GM12878 (cell line): Measurements from ENCODE around the gene MS4A4E.

Experiments
- CHD1 ChIP-seq: IDR thresholded peaks from 2 replicates; pipeline ENCODE4 v1.6.1; 2012; ENCODE audit warnings: low read depth, low read length, improper control_type of control experiment
- TF ChIP-seq, protein P1 (sequence below), 3 experiments: IDR thresholded peaks in 2 of 3; conservative IDR thresholded peaks in 1 of 3; 2 replicates each; pipeline ENCODE4 v1.5.1; 2011; ENCODE audit warnings: low read depth in 3 of 3, low read length in 3 of 3, mild to moderate bottlenecking in 3 of 3, control low read depth in 2 of 3, moderate library complexity in 2 of 3, inconsistent platforms in 1 of 3, mixed read lengths in 1 of 3; ENCODE audit not compliant: control insufficient read depth in 2 of 3, insufficient read depth in 1 of 3; ENCODE audit errors: extremely low read depth in 1 of 3

DNA sequence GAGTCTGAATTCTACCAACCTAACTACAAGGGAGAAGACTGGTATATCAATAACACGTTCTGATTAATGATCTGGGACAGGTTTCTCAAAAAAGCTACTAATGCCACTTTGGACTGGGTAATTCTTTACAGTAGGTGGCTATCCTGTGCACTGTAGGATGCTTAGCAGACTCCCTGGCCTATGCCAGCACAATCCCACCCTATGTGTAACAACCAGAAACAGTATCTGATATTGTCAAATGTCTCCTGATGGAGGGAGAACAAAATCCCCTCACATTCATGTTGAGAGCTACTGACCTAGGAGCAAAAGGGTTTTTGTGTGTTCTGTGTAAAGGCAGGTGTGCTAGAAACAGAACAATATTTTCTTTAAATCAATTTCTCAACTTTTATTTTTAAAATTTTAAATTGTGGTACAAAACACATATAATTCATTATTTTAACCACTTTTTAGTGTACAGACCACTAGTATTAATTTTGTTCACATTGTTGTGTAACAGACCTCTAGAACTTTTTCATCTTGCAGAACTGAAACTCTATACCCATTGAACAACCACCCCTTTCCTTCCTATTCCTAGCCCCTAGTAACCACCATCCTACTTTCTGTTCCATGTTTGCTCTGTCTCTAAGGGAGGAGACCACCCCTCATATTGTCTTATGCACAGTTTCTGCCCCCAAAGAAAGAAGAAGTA is 58.0 kb downstream of the MS4A4E start:
- TF ChIP-seq CHD1 = no peak
- TF ChIP-seq, protein P1, sequence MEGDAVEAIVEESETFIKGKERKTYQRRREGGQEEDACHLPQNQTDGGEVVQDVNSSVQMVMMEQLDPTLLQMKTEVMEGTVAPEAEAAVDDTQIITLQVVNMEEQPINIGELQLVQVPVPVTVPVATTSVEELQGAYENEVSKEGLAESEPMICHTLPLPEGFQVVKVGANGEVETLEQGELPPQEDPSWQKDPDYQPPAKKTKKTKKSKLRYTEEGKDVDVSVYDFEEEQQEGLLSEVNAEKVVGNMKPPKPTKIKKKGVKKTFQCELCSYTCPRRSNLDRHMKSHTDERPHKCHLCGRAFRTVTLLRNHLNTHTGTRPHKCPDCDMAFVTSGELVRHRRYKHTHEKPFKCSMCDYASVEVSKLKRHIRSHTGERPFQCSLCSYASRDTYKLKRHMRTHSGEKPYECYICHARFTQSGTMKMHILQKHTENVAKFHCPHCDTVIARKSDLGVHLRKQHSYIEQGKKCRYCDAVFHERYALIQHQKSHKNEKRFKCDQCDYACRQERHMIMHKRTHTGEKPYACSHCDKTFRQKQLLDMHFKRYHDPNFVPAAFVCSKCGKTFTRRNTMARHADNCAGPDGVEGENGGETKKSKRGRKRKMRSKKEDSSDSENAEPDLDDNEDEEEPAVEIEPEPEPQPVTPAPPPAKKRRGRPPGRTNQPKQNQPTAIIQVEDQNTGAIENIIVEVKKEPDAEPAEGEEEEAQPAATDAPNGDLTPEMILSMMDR (IDR thresholded peaks at IDR 0.05 in 2 of 3, conservative IDR thresholded peaks at IDR 0.05 in 1 of 3; ENCODE audit: control insufficient read depth in 2 of 3, extremely low read depth in 1 of 3, insufficient read depth in 1 of 3, low read depth in 3 of 3, low read length in 3 of 3) = no peak
